Measurements from ENCODE around the gene METTL23. TPM values are rescaled to one million over a fixed set of nuclear protein-coding genes. Genes with fewer than 3 reads are reported as not detected.

The METTL23 gene
- total and polyA plus RNA-seq, 2 donors (not counting 3 experiments of a cell fraction or from before 2014, with no cell fraction given), result 19.5 to 33.4 TPM

DNA sequence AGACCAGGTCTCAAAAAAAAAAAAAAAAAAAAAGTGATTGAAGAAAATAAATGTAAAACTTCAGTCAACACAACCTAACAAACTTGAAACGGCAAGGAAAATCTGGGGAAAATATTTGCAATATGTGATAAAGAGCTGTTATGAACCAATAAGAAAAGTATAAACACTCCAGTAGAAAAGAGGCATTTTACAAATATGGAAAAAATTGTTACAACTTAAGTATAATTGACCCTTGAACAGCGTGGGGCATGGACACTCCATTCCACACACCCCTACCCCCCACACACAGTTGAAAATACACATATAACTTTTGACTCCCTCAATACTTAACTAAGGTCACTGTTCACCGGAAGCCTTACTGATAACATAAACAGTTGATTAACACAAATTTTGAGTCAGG, 31.9 kb downstream of the METTL23 start:
- dilution Hi-C loops (cut with MboI; ENCODE audit: extremely low pct_ligation_motif_present, low sequenced_read_pairs) (no loop called here), intact Hi-C loops (cut with micrococcal nuclease) (no loop called here)
- no peaks in the 10 kb centered on the region for H3K4me1 ChIP-seq (ENCODE audit: control insufficient read depth, extremely low read depth, insufficient read depth, low read length)
- no peak for FAIRE-seq
- no peaks in the 10 kb centered on the region for H3K9me1 ChIP-seq (replicated peaks; ENCODE audit: control insufficient read depth, extremely low read depth, insufficient read depth, low read length)
- no peaks in the 10 kb centered on the region for H4K20me1 ChIP-seq (replicated peaks; ENCODE audit: control insufficient read depth, extremely low read depth, insufficient read depth, low read length)
- BruUV-seq (replicated peaks), result no TSS peak
- DNase-seq (ENCODE audit: low read depth, low spot score), result no peak
- H3K36me3 ChIP-seq (ENCODE audit: control insufficient read depth in 2 of 2, extremely low read depth in 1 of 2, insufficient read depth in 2 of 2, low read length in 2 of 2), result no peaks in the 10 kb centered on the region
- H3K4me3 ChIP-seq (replicated peaks in 1 of 3; ENCODE audit: insufficient read depth in 1 of 3, low read depth in 1 of 3, low read length in 3 of 3), result no peak overlapping the region
- CTCF ChIA-PET, result interaction anchor here (0.6 to 1.5 kb wide), 3 partner anchors 13 to 20 kb away, joined by 3 to 6 read pairs (median 3); no protein-coding TSS in a partner anchor
- TF ChIP-seq JUN (IDR thresholded peaks at IDR 0.05; ENCODE audit: borderline replicate concordance, insufficient read depth, insufficient read length, low read depth), result no peak
- H3K27ac ChIP-seq (ENCODE audit: insufficient read depth, low read depth, low read length), result no peak overlapping the region
- no peaks in the 10 kb centered on the region for H3K9me3 ChIP-seq (replicated peaks; ENCODE audit: control insufficient read depth, insufficient read depth, low read length)
- H2AFZ ChIP-seq (ENCODE audit: low read depth, low read length), result no peak overlapping the region
- no peak overlapping the region for H3K9ac ChIP-seq (replicated peaks; ENCODE audit: extremely low read depth, insufficient read depth, low read length)
- POLR2A ChIA-PET, result no interaction called here
- H3K4me2 ChIP-seq (ENCODE audit: insufficient read depth, low read length), result no peak overlapping the region
- no peaks in the 10 kb centered on the region for H3K27me3 ChIP-seq (ENCODE audit: control insufficient read depth in 2 of 2, insufficient read depth in 2 of 2, low read length in 2 of 2)
- H3K79me2 ChIP-seq (ENCODE audit: control insufficient read depth, insufficient read depth, low read length), result no peaks in the 10 kb centered on the region

DNA sequence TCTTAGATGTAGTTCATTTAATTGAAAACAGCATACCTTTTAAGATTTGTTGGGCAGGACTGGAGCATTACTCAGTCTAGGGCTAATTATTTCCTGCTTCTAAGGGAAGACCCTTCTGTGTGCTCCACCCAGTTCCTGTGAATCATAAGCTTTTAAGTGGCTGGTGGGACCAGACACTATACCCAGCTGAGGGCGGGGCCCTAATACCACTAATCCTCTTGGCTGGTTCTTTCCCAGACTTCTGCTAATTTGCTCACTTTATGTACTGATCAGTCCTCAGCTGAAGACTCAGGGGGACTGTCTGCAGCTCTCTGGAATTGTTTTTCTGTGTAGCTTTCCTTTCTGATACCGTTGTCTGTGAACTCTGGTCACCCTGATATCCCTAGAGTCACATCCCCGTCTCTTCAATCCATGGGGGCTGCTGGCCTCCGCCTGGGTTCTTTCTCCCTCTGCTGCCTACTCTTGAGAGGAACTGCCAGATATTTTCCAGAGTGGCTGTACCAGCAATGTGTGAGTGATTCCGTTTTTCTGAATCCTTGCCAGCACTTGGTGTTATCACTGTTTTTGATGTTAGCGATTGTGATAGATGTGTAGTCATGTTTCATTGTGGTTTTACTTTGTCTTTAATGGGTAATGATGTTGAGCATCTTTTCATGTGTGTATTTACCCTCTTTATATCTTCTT, 46.3 kb downstream of the METTL23 start:
- FAIRE-seq, result peak; percentile 77
- TF ChIP-seq, protein P1, sequence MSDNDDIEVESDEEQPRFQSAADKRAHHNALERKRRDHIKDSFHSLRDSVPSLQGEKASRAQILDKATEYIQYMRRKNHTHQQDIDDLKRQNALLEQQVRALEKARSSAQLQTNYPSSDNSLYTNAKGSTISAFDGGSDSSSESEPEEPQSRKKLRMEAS (IDR thresholded peaks at IDR 0.05; ENCODE audit: insufficient read depth, insufficient read length), result no peak
- TF ChIP-seq POLR2A (IDR thresholded peaks at IDR 0.05; ENCODE audit: low read depth, low read length) (no peak), POLR2AphosphoS5 (IDR thresholded peaks at IDR 0.05; ENCODE audit: insufficient read depth, low read depth, low read length) (peak; percentile 33), MYC (IDR thresholded peaks at IDR 0.05; ENCODE audit: low read depth, low read length) (no peak), GATA2 (IDR thresholded peaks at IDR 0.05; ENCODE audit: insufficient read depth, insufficient read length, low read depth, low read length) (no peak), JUN (IDR thresholded peaks at IDR 0.05; ENCODE audit: borderline replicate concordance, insufficient read depth, insufficient read length, low read depth) (no peak), FOS (IDR thresholded peaks at IDR 0.05; ENCODE audit: borderline replicate concordance, insufficient read depth, low read length) (peak; percentile 62), EZH2 (IDR thresholded peaks at IDR 0.05; ENCODE audit: borderline replicate concordance, low read depth, low read length, severe bottlenecking) (no peak)
- TF ChIP-seq, protein P2, sequence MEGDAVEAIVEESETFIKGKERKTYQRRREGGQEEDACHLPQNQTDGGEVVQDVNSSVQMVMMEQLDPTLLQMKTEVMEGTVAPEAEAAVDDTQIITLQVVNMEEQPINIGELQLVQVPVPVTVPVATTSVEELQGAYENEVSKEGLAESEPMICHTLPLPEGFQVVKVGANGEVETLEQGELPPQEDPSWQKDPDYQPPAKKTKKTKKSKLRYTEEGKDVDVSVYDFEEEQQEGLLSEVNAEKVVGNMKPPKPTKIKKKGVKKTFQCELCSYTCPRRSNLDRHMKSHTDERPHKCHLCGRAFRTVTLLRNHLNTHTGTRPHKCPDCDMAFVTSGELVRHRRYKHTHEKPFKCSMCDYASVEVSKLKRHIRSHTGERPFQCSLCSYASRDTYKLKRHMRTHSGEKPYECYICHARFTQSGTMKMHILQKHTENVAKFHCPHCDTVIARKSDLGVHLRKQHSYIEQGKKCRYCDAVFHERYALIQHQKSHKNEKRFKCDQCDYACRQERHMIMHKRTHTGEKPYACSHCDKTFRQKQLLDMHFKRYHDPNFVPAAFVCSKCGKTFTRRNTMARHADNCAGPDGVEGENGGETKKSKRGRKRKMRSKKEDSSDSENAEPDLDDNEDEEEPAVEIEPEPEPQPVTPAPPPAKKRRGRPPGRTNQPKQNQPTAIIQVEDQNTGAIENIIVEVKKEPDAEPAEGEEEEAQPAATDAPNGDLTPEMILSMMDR (IDR thresholded peaks at IDR 0.05; ENCODE audit: extremely low read depth in 1 of 2, insufficient read depth in 1 of 2, low read depth in 1 of 2, low read length in 2 of 2), result no peak
- CTCF ChIA-PET, result interaction anchor here (0.6 to 1.5 kb wide), 12 partner anchors 9 to 283 kb away, joined by 3 to 9 read pairs (median 4); partner anchors contain the start of genes JMJD6, METTL23, MFSD11 and MGAT5B

More for the DNA sequence above, 46.3 kb downstream of the METTL23 start:
- TSS peak; percentile 61 for BruUV-seq (replicated peaks)
- Histone ChIP-seq H3K9ac (replicated peaks; ENCODE audit: extremely low read depth, insufficient read depth, low read length) (peak overlapping the region; percentile 53), H3K36me3 (ENCODE audit: control insufficient read depth in 2 of 2, extremely low read depth in 1 of 2, insufficient read depth in 2 of 2, low read length in 2 of 2) (peaks cover 3 to 4% of the 10 kb centered on the region in 2 experiments), H3K79me2 (ENCODE audit: control insufficient read depth, insufficient read depth, low read length) (no peaks in the 10 kb centered on the region), H2AFZ (ENCODE audit: low read depth, low read length) (peak overlapping the region; percentile 92), H3K4me1 (ENCODE audit: control insufficient read depth, extremely low read depth, insufficient read depth, low read length) (peaks cover 13% of the 10 kb centered on the region), H3K27me3 (ENCODE audit: control insufficient read depth in 2 of 2, insufficient read depth in 2 of 2, low read length in 2 of 2) (no peaks in the 10 kb centered on the region), H3K9me1 (replicated peaks; ENCODE audit: control insufficient read depth, extremely low read depth, insufficient read depth, low read length) (no peaks in the 10 kb centered on the region), H3K4me3 (replicated peaks in 1 of 3; ENCODE audit: insufficient read depth in 1 of 3, low read depth in 1 of 3, low read length in 3 of 3) (peak overlapping the region in 2 of 3 experiments; percentile 18 to 43), H3K4me2 (ENCODE audit: insufficient read depth, low read length) (peak overlapping the region; percentile 80), H3K27ac (ENCODE audit: insufficient read depth, low read depth, low read length) (peak overlapping the region; percentile 87), H4K20me1 (replicated peaks; ENCODE audit: control insufficient read depth, extremely low read depth, insufficient read depth, low read length) (no peaks in the 10 kb centered on the region), H3K9me3 (replicated peaks; ENCODE audit: control insufficient read depth, insufficient read depth, low read length) (no peaks in the 10 kb centered on the region)
- DNase-seq (ENCODE audit: low read depth, low spot score), result peak; percentile 75
- POLR2A ChIA-PET, result interaction anchor here (0.6 to 1.2 kb wide), 2 partner anchors 35 to 50 kb away, joined by 3 to 5 read pairs; partner anchors contain the start of gene MFSD11
- intact Hi-C loops (cut with micrococcal nuclease), result loop anchor here (2.0 kb wide), 1 partner anchor 34 kb away; the partner anchor contains the start of gene MFSD11
- dilution Hi-C loops (cut with MboI; ENCODE audit: extremely low pct_ligation_motif_present, low sequenced_read_pairs), result no loop called here

All from endothelial cell of umbilical vein (primary cell).